Measurements from ENCODE around the gene TMEM42. TPM values are rescaled to one million over a fixed set of nuclear protein-coding genes. Genes with fewer than 3 reads are reported as not detected.

TMEM42 gene
- total RNA-seq (2014; rRNA removed; shearing (Covaris generic)) = 22.3 and 27.7 TPM in 2 replicates

GRCh38 chr3:44861412-44862225, at the start of gene TMEM42:
Gene TMEM42 (plus strand): TSS chr3:44861912. CDS start chr3:44861925, 13 bp downstream.

GRCh38 chr3:44874308-44874707, 12.6 kb downstream of the TMEM42 start, which contains the start of gene TGM4:
Gene TGM4 (plus strand): TSS chr3:44874608. CDS start chr3:44874679, 71 bp downstream.

Other genes starting within 250 kb of the TMEM42 start
- gene ZNF197, start 236.9 kb upstream of the TMEM42 start, total RNA-seq (2014; rRNA removed; shearing (Covaris generic)) = 9.6 and 12.0 TPM in 2 replicates
- gene ZNF35, start 213.2 kb upstream of the TMEM42 start, total RNA-seq (2014; rRNA removed; shearing (Covaris generic)) = 9.9 and 15.7 TPM in 2 replicates
- gene ZNF502, start 149.3 kb upstream of the TMEM42 start, total RNA-seq (2014; rRNA removed; shearing (Covaris generic)) = 1.1 and 3.0 TPM in 2 replicates
- 1.4 and 1.5 TPM in 2 replicates for gene ZNF501, start 132.3 kb upstream of the TMEM42 start, total RNA-seq (2014; rRNA removed; shearing (Covaris generic))
- gene KIAA1143, start 100.3 kb upstream of the TMEM42 start, total RNA-seq (2014; rRNA removed; shearing (Covaris generic)) = 14.6 and 22.5 TPM in 2 replicates
- 25.1 and 33.3 TPM in 2 replicates for gene KIF15, start 100.1 kb upstream of the TMEM42 start, total RNA-seq (2014; rRNA removed; shearing (Covaris generic))
- 0.80 TPM in 1 of 2 replicates, not detected in the other for gene TGM4, start 12.7 kb downstream of the TMEM42 start, total RNA-seq (2014; rRNA removed; shearing (Covaris generic))
- 48.3 and 51.1 TPM in 2 replicates for gene ZDHHC3, start 114.3 kb downstream of the TMEM42 start, total RNA-seq (2014; rRNA removed; shearing (Covaris generic))
- 67.9 and 69.1 TPM in 2 replicates for gene EXOSC7, start 114.3 kb downstream of the TMEM42 start, total RNA-seq (2014; rRNA removed; shearing (Covaris generic))
- 0.21 and 0.60 TPM in 2 replicates for gene CLEC3B, start 164.4 kb downstream of the TMEM42 start, total RNA-seq (2014; rRNA removed; shearing (Covaris generic))